Hypothalamus (tissue), 51 donors: ENCODE measurements around the gene CNTFR.

Experiments used
- DNase-seq, 51 donors: peaks; one replicate each; lab custom pipeline; 2025; lab: John Stamatoyannopoulos, UW

Gene CNTFR

GRCh38 chr9:34514816-34515215, 74.7 kb downstream of the CNTFR start:
- DNase-seq = no peak

- no peak for DNase-seq
Observed at GRCh38 chr9:34514401-34514800, 75.1 kb downstream of the CNTFR start.

- DNase-seq = peak in 25 of 51 donors; percentile 15 to 72 (median 46)
Observed at GRCh38 chr9:34513567-34514214, 75.8 kb downstream of the CNTFR start.

GRCh38 chr9:34512131-34513078, 77.1 kb downstream of the CNTFR start:
- peak in 19 of 51 donors; percentile 17 to 86 (median 43) for DNase-seq

- peak in 1 of 51 donors; percentile 30 for DNase-seq
Observed at GRCh38 chr9:34510497-34511468, 78.7 kb downstream of the CNTFR start.

GRCh38 chr9:34508951-34509350, 80.6 kb downstream of the CNTFR start:
- DNase-seq = no peak

- no peak for DNase-seq
Observed at GRCh38 chr9:34508463-34508862, 81.1 kb downstream of the CNTFR start.

GRCh38 chr9:34507966-34508365, 81.6 kb downstream of the CNTFR start:
- no peak for DNase-seq

- no peak for DNase-seq
Observed at GRCh38 chr9:34507556-34507955, 82.0 kb downstream of the CNTFR start.

- peak in 2 of 51 donors; percentile 11 to 23 for DNase-seq
Observed at GRCh38 chr9:34506623-34507022, 82.9 kb downstream of the CNTFR start.

- DNase-seq = no peak
Observed at GRCh38 chr9:34505370-34506120, 84.0 kb downstream of the CNTFR start.

GRCh38 chr9:34503406-34503805, 86.1 kb downstream of the CNTFR start:
- no peak for DNase-seq

GRCh38 chr9:34502891-34503290, 86.6 kb downstream of the CNTFR start:
- peak in 15 of 51 donors; percentile 18 to 62 (median 36) for DNase-seq

GRCh38 chr9:34502471-34502870, 87.1 kb downstream of the CNTFR start:
- DNase-seq = peak in 1 of 51 donors; percentile 65

GRCh38 chr9:34501889-34502425, 87.6 kb downstream of the CNTFR start:
- peak; percentile 35 to 100 (median 94) for DNase-seq
